PC-9 (cell line): Measurements from ENCODE around the gene MAP3K4. TPM values are rescaled to one million over a fixed set of nuclear protein-coding genes. Genes with fewer than 3 reads are reported as not detected.

ENCODE experiments used
- BruUV-seq: library from RNA; stranded (reverse); fragments of 400-500 nt; replicated peaks from 2 replicates; lab custom pipeline; 2021; lab: Mats Ljungman, UMichigan
- CTCF ChIA-PET: fragments of 300-600 bp; sonication (Branson Sonifier 250); formaldehyde crosslinking; loops from one replicate; lab custom pipeline; 2022; ENCODE audit warnings: antibody characterized with exemption; lab: Charles Lee
- POLR2A ChIA-PET: fragments of 300-600 bp; sonication (Branson Sonifier 250); formaldehyde crosslinking; loops from one replicate; lab custom pipeline; 2022; ENCODE audit warnings: antibody characterized with exemption; ENCODE audit not compliant: unreplicated experiment; lab: Charles Lee
- DNase-seq, 2 experiments: peaks; one replicate each; pipeline versions ENCODE4 v3.0.0 to v3.0.0-alpha.2; 2015 to 2022; ENCODE audit warnings: mixed read lengths in 1 of 2
- H2AFZ ChIP-seq: fragments of 200-600 bp; sonication (generic); 2 replicates; pipeline ENCODE4 v1.8.1; 2017; ENCODE audit warnings: antibody characterized with exemption
- H3F3A ChIP-seq: fragments of 200-600 bp; sonication (generic); 2 replicates; pipeline ENCODE4 v1.8.1; 2017; ENCODE audit warnings: antibody characterized with exemption, mild to moderate bottlenecking, low read depth; ENCODE audit not compliant: insufficient read depth
- H3K27ac ChIP-seq: fragments of 200-600 bp; sonication (generic); 2 replicates; pipeline ENCODE4 v1.6.1; 2016; ENCODE audit warnings: mixed run types
- H3K27me3 ChIP-seq: fragments of 200-600 bp; sonication (generic); 2 replicates; pipeline ENCODE4 v1.6.1; 2016; ENCODE audit warnings: low read depth, mixed run types; ENCODE audit not compliant: insufficient read depth
- H3K36me3 ChIP-seq: fragments of 200-600 bp; sonication (generic); 2 replicates; pipeline ENCODE4 v1.6.1; 2016; ENCODE audit warnings: low read depth, mixed run types
- H3K4me1 ChIP-seq: fragments of 200-600 bp; sonication (generic); replicated peaks from 2 replicates; pipeline ENCODE4 v1.6.1; 2016; ENCODE audit warnings: mixed run types; ENCODE audit not compliant: insufficient read depth
- H3K4me2 ChIP-seq: fragments of 200-600 bp; sonication (generic); 2 replicates; pipeline ENCODE4 v1.6.1; 2017; ENCODE audit warnings: mixed run types
- H3K4me3 ChIP-seq: fragments of 200-600 bp; sonication (generic); 2 replicates; pipeline ENCODE4 v1.6.1; 2016; ENCODE audit warnings: mixed run types
- H3K79me2 ChIP-seq: fragments of 200-600 bp; sonication (generic); 2 replicates; pipeline ENCODE4 v1.6.1; 2017; ENCODE audit warnings: low read depth, mixed run types
- H3K9me2 ChIP-seq: fragments of 200-600 bp; sonication (generic); 2 replicates; pipeline ENCODE4 v1.8.1; 2017; ENCODE audit warnings: mild to moderate bottlenecking; ENCODE audit not compliant: insufficient read depth
- H3K9me3 ChIP-seq: fragments of 200-600 bp; sonication (generic); 2 replicates; pipeline ENCODE4 v1.8.1; 2016; ENCODE audit warnings: low read depth; ENCODE audit not compliant: insufficient read depth
- H4K20me1 ChIP-seq: fragments of 200-600 bp; sonication (generic); 2 replicates; pipeline ENCODE4 v1.8.1; 2017; ENCODE audit not compliant: insufficient read depth
- EZH2 ChIP-seq: fragments of 200-600 bp; sonication (generic); IDR thresholded peaks from 2 replicates; pipeline ENCODE4 v1.8.0; 2017; ENCODE audit warnings: antibody characterized with exemption, low read depth
- intact Hi-C: fragments of 100-400 bp; cut with micrococcal nuclease; formaldehyde crosslinking; loops from one replicate; pipeline ENCODE4 v1.10.0; 2022; ENCODE audit not compliant: unreplicated experiment
- total RNA-seq: library from RNA; stranded (reverse); gene quantifications from 2 replicates; pipeline ENCODE4 v1.2.3, GENCODE V29; 2021
- TF ChIP-seq, protein P1 (sequence below): fragments of 200-600 bp; sonication (generic); conservative IDR thresholded peaks from 2 replicates; pipeline ENCODE4 v1.6.1; 2017; ENCODE audit warnings: mixed run types, antibody characterized with exemption, mild to moderate bottlenecking, moderate library complexity

Gene MAP3K4
- total RNA-seq, 1 experiment from 2014 or later = 13.0 TPM

- CTCF ChIA-PET = no interaction called here
- intact Hi-C loops = no loop called here
- H4K20me1 ChIP-seq = no peaks in the 10 kb centered on the region
- no peak for TF ChIP-seq EZH2
- no peak overlapping the region for H3K27ac ChIP-seq
- no peaks in the 10 kb centered on the region for H3K9me2 ChIP-seq
- no TSS peak for BruUV-seq
- peaks cover 9% of the 10 kb centered on the region; the same call in 1 of the 2 replicates for H3K4me1 ChIP-seq
- no peaks in the 10 kb centered on the region for H3K36me3 ChIP-seq
- H3K9me3 ChIP-seq = peaks cover 4% of the 10 kb centered on the region; the same call in 1 of the 2 replicates
- H3K27me3 ChIP-seq = no peaks in the 10 kb centered on the region
- no peak for DNase-seq
- H2AFZ ChIP-seq = no peak overlapping the region
- POLR2A ChIA-PET = no interaction called here
- no peak overlapping the region for H3K4me2 ChIP-seq
- 0 out of 2 replicates have a peak, but pooled peaks cover 4% of the 10 kb centered on the region for H3F3A ChIP-seq
- no peaks in the 10 kb centered on the region for H3K79me2 ChIP-seq
- no peak overlapping the region for H3K4me3 ChIP-seq
Measured at GRCh38 chr6:160986851-160987250, 4.7 kb upstream of the MAP3K4 start.

GRCh38 chr6:160987265-160987664 lies 4.3 kb upstream of the MAP3K4 start:
- DNase-seq = no peak
- Histone ChIP-seq H3K4me3 (no peak overlapping the region), H2AFZ (no peak overlapping the region), H3K9me2 (no peaks in the 10 kb centered on the region), H3K4me1 (peaks cover 9% of the 10 kb centered on the region; the same call in 1 of the 2 replicates), H3K27me3 (no peaks in the 10 kb centered on the region), H3K4me2 (no peak overlapping the region), H3K79me2 (no peaks in the 10 kb centered on the region), H3K9me3 (peaks cover 4% of the 10 kb centered on the region; the same call in 1 of the 2 replicates), H3K36me3 (no peaks in the 10 kb centered on the region), H4K20me1 (no peaks in the 10 kb centered on the region), H3K27ac (no peak overlapping the region), H3F3A (peaks cover 7% of the 10 kb centered on the region; the same call in 1 of the 2 replicates)
- intact Hi-C loops = no loop called here
- no TSS peak for BruUV-seq
- TF ChIP-seq, protein P1, sequence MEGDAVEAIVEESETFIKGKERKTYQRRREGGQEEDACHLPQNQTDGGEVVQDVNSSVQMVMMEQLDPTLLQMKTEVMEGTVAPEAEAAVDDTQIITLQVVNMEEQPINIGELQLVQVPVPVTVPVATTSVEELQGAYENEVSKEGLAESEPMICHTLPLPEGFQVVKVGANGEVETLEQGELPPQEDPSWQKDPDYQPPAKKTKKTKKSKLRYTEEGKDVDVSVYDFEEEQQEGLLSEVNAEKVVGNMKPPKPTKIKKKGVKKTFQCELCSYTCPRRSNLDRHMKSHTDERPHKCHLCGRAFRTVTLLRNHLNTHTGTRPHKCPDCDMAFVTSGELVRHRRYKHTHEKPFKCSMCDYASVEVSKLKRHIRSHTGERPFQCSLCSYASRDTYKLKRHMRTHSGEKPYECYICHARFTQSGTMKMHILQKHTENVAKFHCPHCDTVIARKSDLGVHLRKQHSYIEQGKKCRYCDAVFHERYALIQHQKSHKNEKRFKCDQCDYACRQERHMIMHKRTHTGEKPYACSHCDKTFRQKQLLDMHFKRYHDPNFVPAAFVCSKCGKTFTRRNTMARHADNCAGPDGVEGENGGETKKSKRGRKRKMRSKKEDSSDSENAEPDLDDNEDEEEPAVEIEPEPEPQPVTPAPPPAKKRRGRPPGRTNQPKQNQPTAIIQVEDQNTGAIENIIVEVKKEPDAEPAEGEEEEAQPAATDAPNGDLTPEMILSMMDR = no peak
- no peak for TF ChIP-seq EZH2
- CTCF ChIA-PET = no interaction called here
- POLR2A ChIA-PET = no interaction called here

GRCh38 chr6:160990847-160991405 lies 643 bp upstream of the MAP3K4 start:
- H3K27ac ChIP-seq = 0 out of 2 replicates have a peak overlapping the region, but pooled peaks have one; percentile 11
- DNase-seq = no peak
- H3K79me2 ChIP-seq = peaks cover 26% of the 10 kb centered on the region
- H2AFZ ChIP-seq = peak overlapping the region; percentile 95
- peaks cover 9% of the 10 kb centered on the region; the same call in 1 of the 2 replicates for H3K4me1 ChIP-seq
- 0 out of 2 replicates have a peak, but pooled peaks cover 3% of the 10 kb centered on the region for H4K20me1 ChIP-seq
- H3K27me3 ChIP-seq = no peaks in the 10 kb centered on the region
- H3K9me2 ChIP-seq = no peaks in the 10 kb centered on the region
- no peaks in the 10 kb centered on the region for H3K36me3 ChIP-seq
- peak overlapping the region; percentile 81 for H3K4me2 ChIP-seq
- CTCF ChIA-PET = no interaction called here
- H3K9me3 ChIP-seq = no peaks in the 10 kb centered on the region
- H3F3A ChIP-seq = peaks cover 11% of the 10 kb centered on the region; the same call in 1 of the 2 replicates
- peak overlapping the region; percentile 97 for H3K4me3 ChIP-seq
- intact Hi-C loops = no loop called here
- no peak for TF ChIP-seq EZH2
- TF ChIP-seq, protein P1 = no peak
- BruUV-seq = no TSS peak
- POLR2A ChIA-PET = interaction anchor here (0.9 kb wide), 1 partner anchor 1229 kb away, joined by 3 read pairs; the partner anchor contains the start of gene ACAT2
